Left lobe of liver (tissue), 2 donors: ENCODE measurements around the gene GRAMD1A. TPM values are rescaled to one million over a fixed set of nuclear protein-coding genes. Genes with fewer than 3 reads are reported as not detected.
"Not testable (repeated sequence)": the region's sequence is repeated elsewhere in the genome, so short reads cannot be mapped to it uniquely, and the experiment has no call there.

Experiments used
- ATAC-seq: fragments of 200-7000 bp; cut with Tn5 transposase; one replicate; pipeline ENCODE4 v1.9.1; 2020; ENCODE audit warnings: mild to moderate bottlenecking, moderate library complexity
- DNase-seq: peaks from one replicate; pipeline ENCODE4 v3.0.0-alpha.2; 2020; ENCODE audit warnings: low spot score
- total RNA-seq: library from RNA; stranded (reverse); gene quantifications from one replicate; pipeline ENCODE4 v1.2.1, GENCODE V29; 2021
- donor health status: DM: no; HTN: no; CAD: no; lungs with moderate emphysema.
- donor health status: DM: no; HTN: yes; CAD: no.

GRAMD1A gene
- total RNA-seq, result 17.8 TPM

DNA sequence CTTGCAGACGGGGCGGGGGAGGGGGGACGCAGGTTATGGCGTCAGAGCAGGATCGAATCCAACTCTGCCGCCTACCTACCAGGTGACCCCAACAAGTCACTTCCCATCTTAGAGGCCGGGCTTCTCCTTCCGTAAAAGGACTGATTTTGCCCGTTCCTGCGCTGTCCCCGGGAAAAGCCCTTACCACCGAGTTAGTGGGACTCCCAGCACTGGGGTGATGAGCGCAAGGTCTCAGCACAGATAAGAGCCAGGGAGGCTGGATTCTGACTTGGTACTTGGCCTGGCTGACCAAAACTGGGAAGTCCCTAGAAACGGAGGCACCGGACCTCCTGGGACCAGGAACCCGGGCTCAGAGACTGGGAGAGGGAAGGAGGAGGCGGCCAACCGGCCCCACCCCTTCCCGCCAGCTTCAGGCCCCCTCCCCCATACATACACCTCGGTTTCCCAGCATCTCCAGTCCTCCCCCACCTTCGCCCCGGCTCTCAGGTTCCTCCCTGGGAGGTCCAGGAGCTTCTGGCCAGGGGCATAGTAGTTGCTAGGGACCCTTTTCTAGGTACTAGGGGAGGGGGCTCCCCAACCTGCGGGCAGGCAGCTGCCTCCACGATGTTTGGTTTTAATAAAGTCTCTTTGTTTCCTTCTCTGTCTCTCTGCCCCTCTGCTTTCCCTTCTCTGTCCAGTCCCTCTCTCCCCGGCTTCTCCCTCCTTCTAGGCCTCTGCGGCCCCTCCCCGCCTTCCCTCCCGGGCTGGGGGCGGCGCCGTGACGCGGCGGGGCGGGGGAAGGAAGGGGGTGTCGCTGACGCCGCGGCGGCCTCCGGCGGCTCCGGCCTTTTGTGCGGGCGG, at the start of gene GRAMD1A:
GRAMD1A (plus strand) TSS at position 826 of the 840 bp plus-strand sequence. CDS start 156 bp downstream, outside the sequence.
- ATAC-seq (peak; percentile 84), DNase-seq (peak; percentile 88)

DNA sequence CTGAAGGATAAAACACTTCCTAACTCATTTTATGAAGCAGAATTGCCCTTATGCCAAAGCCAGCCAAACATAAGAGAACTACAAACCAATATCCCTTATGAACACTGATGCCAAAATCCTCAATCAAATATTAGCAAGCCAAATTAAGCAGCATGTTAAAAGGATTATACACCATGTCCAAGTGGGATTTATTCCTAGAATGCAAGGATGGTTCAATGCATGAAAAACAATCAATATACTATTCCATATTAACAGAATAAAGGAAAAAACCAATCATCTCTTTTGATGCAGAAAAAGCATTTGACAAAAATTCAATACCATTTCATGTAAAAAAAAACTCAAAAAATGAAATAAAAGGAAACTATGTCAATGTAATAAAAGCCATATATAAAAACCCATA, 47.0 kb upstream of the GRAMD1A start:
- no peak for DNase-seq

GRCh38 chr19:34957830-34958751, 42.0 kb upstream of the GRAMD1A start:
- DNase-seq (no peak), ATAC-seq (no peak)

More for the DNA sequence above, 47.0 kb upstream of the GRAMD1A start:
- ATAC-seq, result no peak

GRCh38 chr19:34959021-34959420, 41.1 kb upstream of the GRAMD1A start:
- DNase-seq, result no peak
- no peak for ATAC-seq

- ATAC-seq, result no peak
- no peak for DNase-seq
Observed at GRCh38 chr19:34960103-34960805, 39.9 kb upstream of the GRAMD1A start.

DNA sequence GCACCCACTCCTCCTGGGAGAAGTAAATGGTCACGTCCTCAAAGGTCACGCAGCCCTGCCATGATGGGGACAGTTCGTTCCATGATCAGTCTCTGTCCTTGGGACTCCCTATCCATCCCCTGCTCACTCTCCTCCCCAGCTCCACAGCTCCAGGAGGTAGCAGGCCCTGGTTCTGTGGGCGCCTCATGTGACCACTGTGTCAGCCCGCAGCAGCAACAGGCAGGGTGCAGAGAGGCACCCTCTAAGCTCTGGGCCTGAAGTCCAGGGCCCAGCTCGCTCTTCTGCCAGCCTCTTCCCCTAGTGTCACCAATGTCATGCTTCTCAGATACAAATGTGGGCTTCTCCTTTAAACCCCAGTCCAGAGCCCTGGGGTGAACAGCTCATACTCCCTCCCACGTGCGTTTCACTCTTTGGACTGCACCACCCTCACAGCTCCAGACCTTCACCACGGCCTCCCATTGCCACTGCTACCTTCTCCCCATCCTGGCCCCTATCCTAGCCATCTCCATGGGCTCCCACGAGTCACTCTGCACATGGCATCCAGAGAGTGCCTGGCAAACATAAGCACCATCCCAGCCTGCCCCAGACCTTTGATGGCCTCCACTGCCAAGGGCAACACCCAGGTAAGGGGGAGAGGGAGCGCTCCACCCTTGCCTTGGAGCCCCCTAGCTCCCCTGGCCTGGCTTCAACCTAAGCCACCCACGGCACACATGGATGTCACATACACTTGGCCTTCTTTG, 39.0 kb upstream of the GRAMD1A start:
- DNase-seq, result no peak
- no peak for ATAC-seq

DNA sequence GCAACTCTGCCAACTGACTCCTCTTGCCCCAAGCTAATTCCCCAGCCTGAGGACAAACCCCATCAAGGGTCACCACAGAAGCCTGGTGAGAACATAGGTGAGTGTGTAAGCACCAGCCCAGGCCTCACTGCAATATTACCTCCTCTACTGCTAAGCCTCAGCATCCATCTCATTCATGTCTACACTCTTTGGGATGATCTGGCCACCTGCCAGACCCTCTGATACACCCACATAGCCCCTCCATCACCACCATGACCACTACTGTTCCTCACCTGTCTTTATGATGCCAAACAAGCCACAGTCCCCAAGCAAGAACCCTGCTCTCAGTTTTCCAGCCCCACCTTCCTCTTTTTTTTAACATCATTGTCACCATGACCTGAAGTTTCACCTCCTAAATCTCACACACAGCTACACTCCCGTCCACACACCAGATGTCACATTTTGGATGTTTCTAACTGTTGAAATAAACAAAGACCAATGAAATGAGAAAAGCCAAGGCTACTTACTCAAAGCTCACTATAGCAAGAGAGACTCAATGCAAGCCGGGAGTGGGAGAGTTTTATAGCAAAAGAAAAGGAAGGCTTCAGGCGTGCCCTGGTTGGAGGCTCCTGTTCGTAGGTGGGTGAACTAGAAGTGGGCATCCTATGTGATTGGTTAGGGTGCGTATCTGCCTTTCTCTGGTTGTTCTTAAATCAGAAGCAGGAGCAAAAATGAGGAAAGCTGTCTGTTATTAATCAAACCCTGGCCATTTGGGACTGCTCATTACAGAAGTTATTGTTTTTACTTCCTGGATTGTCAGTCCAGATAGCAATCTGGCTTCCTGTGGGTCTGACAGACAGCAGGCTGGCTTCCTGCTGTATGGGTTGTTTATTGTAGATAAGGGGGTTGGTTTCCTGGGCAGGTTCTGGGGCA, 38.1 kb upstream of the GRAMD1A start:
- no peak for DNase-seq
- peak; percentile 41 for ATAC-seq

GRCh38 chr19:34962687-34963572, 37.2 kb upstream of the GRAMD1A start:
- ATAC-seq, result peak; percentile 14

GRCh38 chr19:34963573-34964406, 36.3 kb upstream of the GRAMD1A start, which contains the start of gene ZNF792:
TSS of gene ZNF792 (minus strand) at chr19:34964229. CDS start at chr19:34963662, 567 bp downstream.
- peak; percentile 74 for DNase-seq
- ATAC-seq, result peak; percentile 93

More at GRCh38 chr19:34962687-34963572, 37.2 kb upstream of the GRAMD1A start:
- no peak for DNase-seq

- DNase-seq (no peak), ATAC-seq (no peak)
Observed at GRCh38 chr19:34964598-34964997, 35.5 kb upstream of the GRAMD1A start.

- not testable (repeated sequence) for ATAC-seq, DNase-seq
Observed at GRCh38 chr19:34965505-34965904, 34.6 kb upstream of the GRAMD1A start.

- DNase-seq, result no peak
- no peak for ATAC-seq
Observed at GRCh38 chr19:34967551-34967950, 32.6 kb upstream of the GRAMD1A start.

GRCh38 chr19:34969721-34970120, 30.4 kb upstream of the GRAMD1A start:
- ATAC-seq (no peak), DNase-seq (no peak)

DNA sequence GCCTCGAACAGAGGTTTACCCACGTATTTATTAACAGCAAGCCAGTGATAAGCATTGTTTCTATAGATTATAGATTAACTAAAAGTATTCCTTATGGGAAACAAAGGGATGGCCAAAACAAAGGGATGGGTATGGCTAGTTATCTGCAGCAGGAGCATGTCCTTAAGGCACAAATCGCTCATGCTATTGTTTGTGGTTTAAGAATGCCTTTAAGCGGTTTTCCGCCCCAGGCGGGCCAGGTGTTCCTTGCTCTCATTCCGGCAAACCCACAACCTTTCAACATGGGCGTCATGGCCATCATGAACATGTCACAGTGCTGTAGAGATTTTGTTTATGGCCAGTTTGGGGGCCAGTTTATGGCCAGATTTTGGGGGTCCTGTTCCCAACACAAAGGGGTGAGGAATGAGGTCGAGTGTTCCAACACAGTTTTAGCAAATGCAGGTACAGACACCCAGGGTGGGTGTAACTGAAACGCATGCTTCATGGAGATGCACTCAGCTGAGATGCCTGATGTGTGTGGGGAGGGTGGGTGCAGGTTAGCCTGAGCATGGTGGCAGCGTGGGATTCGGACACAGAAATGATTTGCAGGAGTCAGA, 29.8 kb upstream of the GRAMD1A start:
- not testable (repeated sequence) for DNase-seq, ATAC-seq

GRCh38 chr19:34972163-34972705, 27.9 kb upstream of the GRAMD1A start:
- no peak for DNase-seq

DNA sequence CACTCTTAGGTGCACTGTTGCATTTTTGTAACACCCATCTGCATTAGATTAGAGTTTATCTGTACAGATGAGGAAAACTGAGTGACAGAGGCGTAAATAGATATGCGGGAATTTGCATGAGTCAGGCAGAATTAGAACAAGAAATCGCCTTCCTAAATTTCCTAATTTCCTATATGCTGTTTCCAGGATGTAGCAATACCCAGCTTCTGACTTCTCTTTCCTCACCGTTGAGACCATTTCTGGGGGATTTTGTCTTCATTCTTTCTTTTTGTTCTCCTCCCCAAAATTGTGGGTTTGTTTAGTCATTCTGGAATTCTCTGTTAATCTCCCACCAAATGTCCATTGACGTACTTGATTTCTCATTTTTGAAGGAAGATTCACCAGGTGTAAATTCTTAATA, 25.5 kb upstream of the GRAMD1A start:
- DNase-seq, result no peak
- ATAC-seq, result no peak

More at GRCh38 chr19:34972163-34972705, 27.9 kb upstream of the GRAMD1A start:
- no peak for ATAC-seq
